Measurements from ENCODE around the gene TMEM80. TPM values are rescaled to one million over a fixed set of nuclear protein-coding genes. Genes with fewer than 3 reads are reported as not detected.
A peak's percentile ranks its signal among the peaks of the same experiment; 100 is the strongest.

Gene TMEM80
- total RNA-seq, 2 experiments from 2014 or later, result 10.6 to 12.5 TPM

- CTCF ChIA-PET, result interaction anchor here (2.4 kb wide), 1 partner anchor 48 kb away, joined by 6 read pairs; no protein-coding TSS in a partner anchor
- no peak overlapping the region for H3K27ac Mint-ChIP-seq
- no peaks in the 10 kb centered on the region for H3K9me3 Mint-ChIP-seq
- ATAC-seq (no peak), DNase-seq (no peak)
- TF ChIP-seq CTCF (IDR thresholded peaks at IDR 0.05), result no peak
- intact Hi-C loops (cut with micrococcal nuclease), result no loop called here
- H3K27me3 Mint-ChIP-seq, result no peaks in the 10 kb centered on the region
- H3K36me3 Mint-ChIP-seq (ENCODE audit: low read depth), result peaks cover 60% of the 10 kb centered on the region
- no peak overlapping the region for H3K4me3 Mint-ChIP-seq
- H3K4me1 Mint-ChIP-seq (ENCODE audit: low read depth), result peaks cover 12% of the 10 kb centered on the region
- POLR2A ChIA-PET, result no interaction called here
These were observed 16.1 kb upstream of the TMEM80 start for GRCh38 chr11:679271-680207.

GRCh38 chr11:680476-680875 is 15.1 kb upstream of the TMEM80 start:
- POLR2A ChIA-PET, result interaction anchor here (3.7 kb wide), 1 partner anchor 14 kb away, joined by 20 read pairs; the partner anchor contains the start of genes DEAF1 and TMEM80
- intact Hi-C loops (cut with micrococcal nuclease), result no loop called here
- CTCF ChIA-PET, result interaction anchor here (1.0 to 2.4 kb wide), 3 partner anchors 17 to 47 kb away, joined by 3 to 6 read pairs (median 4); no protein-coding TSS in a partner anchor
- no peaks in the 10 kb centered on the region for H3K9me3 Mint-ChIP-seq
- peaks cover 12% of the 10 kb centered on the region for H3K4me1 Mint-ChIP-seq (ENCODE audit: low read depth)
- peaks cover 62% of the 10 kb centered on the region for H3K36me3 Mint-ChIP-seq (ENCODE audit: low read depth)
- no peak for DNase-seq
- H3K4me3 Mint-ChIP-seq, result no peak overlapping the region
- no peak for ATAC-seq
- TF ChIP-seq CTCF (IDR thresholded peaks at IDR 0.05), result no peak
- peak overlapping the region; percentile 57 for H3K27ac Mint-ChIP-seq
- H3K27me3 Mint-ChIP-seq, result no peaks in the 10 kb centered on the region

GRCh38 chr11:680970-681369 is 14.6 kb upstream of the TMEM80 start:
- intact Hi-C loops (cut with micrococcal nuclease), result no loop called here
- Mint-ChIP-seq H3K9me3 (no peaks in the 10 kb centered on the region), H3K27me3 (no peaks in the 10 kb centered on the region), H3K36me3 (ENCODE audit: low read depth) (peaks cover 62% of the 10 kb centered on the region), H3K4me1 (ENCODE audit: low read depth) (peaks cover 12% of the 10 kb centered on the region), H3K4me3 (no peak overlapping the region), H3K27ac (peak overlapping the region; percentile 57)
- TF ChIP-seq CTCF (IDR thresholded peaks at IDR 0.05), result no peak
- DNase-seq (peak; percentile 78), ATAC-seq (peak; percentile 96)
- CTCF ChIA-PET, result interaction anchor here (1.0 to 2.4 kb wide), 6 partner anchors 12 to 47 kb away, joined by 3 to 6 read pairs (median 4); no protein-coding TSS in a partner anchor
- POLR2A ChIA-PET, result interaction anchor here (3.7 kb wide), 1 partner anchor 14 kb away, joined by 20 read pairs; the partner anchor contains the start of genes DEAF1 and TMEM80

GRCh38 chr11:686451-687243 is 9.0 kb upstream of the TMEM80 start:
- ATAC-seq (no peak), DNase-seq (no peak)
- POLR2A ChIA-PET, result interaction anchor here (0.6 to 1.2 kb wide), 3 partner anchors 12 to 13 kb away, joined by 3 read pairs; no protein-coding TSS in a partner anchor
- H3K4me3 Mint-ChIP-seq, result no peak overlapping the region
- TF ChIP-seq CTCF (IDR thresholded peaks at IDR 0.05), result no peak
- no peak overlapping the region for H3K27ac Mint-ChIP-seq
- CTCF ChIA-PET, result no interaction called here
- no peaks in the 10 kb centered on the region for H3K9me3 Mint-ChIP-seq
- peaks cover 64% of the 10 kb centered on the region for H3K36me3 Mint-ChIP-seq (ENCODE audit: low read depth)
- no peaks in the 10 kb centered on the region for H3K27me3 Mint-ChIP-seq
- intact Hi-C loops (cut with micrococcal nuclease), result no loop called here
- H3K4me1 Mint-ChIP-seq (ENCODE audit: low read depth), result peaks cover 27% of the 10 kb centered on the region

Data from activated CD8-positive, alpha-beta T cell treated with anti-CD3 and anti-CD28 coated beads for 36 hours (primary cell).